B cell (primary cell): ENCODE measurements around the gene MYPOP. TPM values are rescaled to one million over a fixed set of nuclear protein-coding genes. Genes with fewer than 3 reads are reported as not detected.

Source experiments
- ATAC-seq: fragments of 200-7000 bp; cut with Tn5 transposase; one replicate; pipeline ENCODE4 v1.10.0; 2021; ENCODE audit warnings: low read depth, mild to moderate bottlenecking, moderate number of reproducible peaks, moderate library complexity
- CTCF ChIA-PET: fragments of 350-600 bp; sonication (Branson Sonifier 250); formaldehyde crosslinking; loops from one replicate; lab custom pipeline; 2021; ENCODE audit warnings: antibody characterized with exemption, inconsistent platforms; lab: Charles Lee
- POLR2A ChIA-PET: fragments of 350-600 bp; sonication (Branson Sonifier 250); formaldehyde crosslinking; loops from one replicate; lab custom pipeline; 2021; ENCODE audit warnings: antibody characterized with exemption; lab: Charles Lee
- DNase-seq: peaks from one replicate; pipeline ENCODE4 v3.0.0; 2013
- H2AFZ ChIP-seq: 2 replicates; pipeline ENCODE4 v1.6.1; 2012; ENCODE audit warnings: mild to moderate bottlenecking, low read depth, low read length; ENCODE audit not compliant: insufficient read depth, poor library complexity, severe bottlenecking
- H3K27ac ChIP-seq, 2 donors: 1 replicate in 1 of 2; 2 replicates in 1 of 2; pipeline ENCODE4 v1.5.1; 2012 to 2013; ENCODE audit warnings: low read length in 2 of 2, mild to moderate bottlenecking in 2 of 2, moderate library complexity in 1 of 2
- H3K27me3 ChIP-seq, 4 experiments: fragments of 200-600 bp in 1 of 4; sonication (generic) in 1 of 4; replicated peaks in 1 of 4; 1 replicate in 2 of 4; 2 replicates in 2 of 4; pipeline versions ENCODE4 v1.6.1 to v1.7.0; 2013 to 2016; ENCODE audit warnings: low read length in 3 of 4, mild to moderate bottlenecking in 2 of 4, mixed read lengths in 1 of 4, moderate library complexity in 1 of 4; ENCODE audit not compliant: insufficient read depth in 4 of 4, control insufficient read depth in 3 of 4; ENCODE audit errors: control extremely low read depth in 1 of 4
- H3K36me3 ChIP-seq, 2 experiments: replicated peaks in 1 of 2; 1 replicate in 1 of 2; 2 replicates in 1 of 2; pipeline versions ENCODE4 v1.6.1 to v1.7.1; 2013; ENCODE audit warnings: low read length in 1 of 2; ENCODE audit not compliant: insufficient read depth in 2 of 2, control insufficient read depth in 1 of 2; ENCODE audit errors: control extremely low read depth in 1 of 2, extremely low read depth in 1 of 2
- H3K4me1 ChIP-seq, 2 donors: fragments of 200-600 bp in 1 of 2; sonication (generic) in 1 of 2; 1 replicate in 1 of 2; 2 replicates in 1 of 2; pipeline versions ENCODE4 v1.5.1 to v1.6.1; 2013 to 2017; ENCODE audit warnings: low read length in 2 of 2; ENCODE audit not compliant: control insufficient read depth in 2 of 2, insufficient read depth in 2 of 2
- H3K4me2 ChIP-seq: replicated peaks from 2 replicates; pipeline ENCODE3; 2012; ENCODE audit warnings: mild to moderate bottlenecking, low read depth, low read length; ENCODE audit not compliant: poor library complexity, severe bottlenecking
- H3K4me3 ChIP-seq, 5 experiments: fragments of 200-600 bp in 1 of 5; sonication (generic) in 1 of 5; 1 replicate in 3 of 5; 2 replicates in 2 of 5; pipeline versions ENCODE4 v1.5.1 to v1.7.0; 2011 to 2016; ENCODE audit warnings: low read length in 4 of 5, mild to moderate bottlenecking in 4 of 5, low read depth in 2 of 5, control low read depth in 1 of 5, moderate library complexity in 1 of 5; ENCODE audit not compliant: insufficient read depth in 1 of 5; ENCODE audit errors: control extremely low read depth in 1 of 5, extremely low read depth in 1 of 5
- H3K79me2 ChIP-seq: fragments of 200-600 bp; sonication (generic); one replicate; pipeline ENCODE4 v1.6.0; 2016; ENCODE audit warnings: low read length; ENCODE audit not compliant: control insufficient read depth, insufficient read depth
- H3K9ac ChIP-seq: fragments of 200-600 bp; sonication (generic); 2 replicates; pipeline ENCODE4 v1.6.1; 2017; ENCODE audit warnings: mild to moderate bottlenecking, low read length, moderate library complexity
- H3K9me3 ChIP-seq, 3 donors: one replicate each; pipeline versions ENCODE4 v1.6.1 to v1.7.1; 2013; ENCODE audit warnings: low read length in 2 of 3; ENCODE audit not compliant: control insufficient read depth in 2 of 3, insufficient read depth in 1 of 3; ENCODE audit errors: control extremely low read depth in 1 of 3
- H4K20me1 ChIP-seq: 2 replicates; pipeline ENCODE4 v1.6.0; 2012; ENCODE audit warnings: mild to moderate bottlenecking, low read length; ENCODE audit not compliant: insufficient read depth, control insufficient read depth, poor library complexity, severe bottlenecking
- H3K27ac Mint-ChIP-seq: one replicate; pipeline ENCODE4 v1.8.0; 2021; ENCODE audit warnings: mixed read lengths
- H3K27me3 Mint-ChIP-seq: one replicate; pipeline ENCODE4 v1.8.0; 2021; ENCODE audit warnings: mixed read lengths
- H3K4me1 Mint-ChIP-seq: one replicate; pipeline ENCODE4 v1.8.0; 2021; ENCODE audit warnings: mixed read lengths
- H3K4me3 Mint-ChIP-seq: one replicate; pipeline ENCODE4 v1.8.0; 2021; ENCODE audit warnings: mixed read lengths
- H3K9me3 Mint-ChIP-seq: one replicate; pipeline ENCODE4 v1.8.0; 2022; ENCODE audit warnings: mixed read lengths; ENCODE audit not compliant: insufficient read depth
- EZH2 ChIP-seq: IDR thresholded peaks from 2 replicates; pipeline ENCODE4 v1.6.1; 2012; ENCODE audit warnings: borderline replicate concordance, low read depth, mild to moderate bottlenecking, moderate library complexity, low read length; ENCODE audit not compliant: insufficient read depth, poor library complexity, severe bottlenecking
- WGBS: methylation state at CpG from one replicate; pipeline ENCODE4 v1.1.5; 2013; ENCODE audit warnings: missing lambda C conversion rate; ENCODE audit not compliant: insufficient coverage; 5-methylcytosine and 5-hydroxymethylcytosine counted together
- intact Hi-C: fragments of 100-400 bp; cut with micrococcal nuclease; formaldehyde crosslinking; loops from one replicate; pipeline ENCODE4 v1.10.0; 2022
- polyA plus RNA-seq: library from polyadenylated mRNA; depleted of rRNA; stranded (reverse); fragments of >200 nt; gene quantifications from 2 replicates; pipeline ENCODE4 v1.2.3, GENCODE V29; 2012
- total RNA-seq, 2 donors: library from RNA; stranded (reverse); fragments of 120-200 nt in 1 of 2; gene quantifications; 1 replicate in 1 of 2; 2 replicates in 1 of 2; pipeline versions ENCODE4 v1.2.3 to v1.2.4, GENCODE V29; 2013 to 2022
- TF ChIP-seq, protein P1 (sequence below): fragments of 200-600 bp; IDR thresholded peaks from one replicate; pipeline ENCODE4 v1.8.0; 2022; ENCODE audit warnings: antibody characterized with exemption, mild to moderate bottlenecking

MYPOP gene
- total and polyA plus RNA-seq, 2 donors (not counting 1 experiment from before 2014, with no cell fraction given), result 5.7 to 12.1 TPM

DNA sequence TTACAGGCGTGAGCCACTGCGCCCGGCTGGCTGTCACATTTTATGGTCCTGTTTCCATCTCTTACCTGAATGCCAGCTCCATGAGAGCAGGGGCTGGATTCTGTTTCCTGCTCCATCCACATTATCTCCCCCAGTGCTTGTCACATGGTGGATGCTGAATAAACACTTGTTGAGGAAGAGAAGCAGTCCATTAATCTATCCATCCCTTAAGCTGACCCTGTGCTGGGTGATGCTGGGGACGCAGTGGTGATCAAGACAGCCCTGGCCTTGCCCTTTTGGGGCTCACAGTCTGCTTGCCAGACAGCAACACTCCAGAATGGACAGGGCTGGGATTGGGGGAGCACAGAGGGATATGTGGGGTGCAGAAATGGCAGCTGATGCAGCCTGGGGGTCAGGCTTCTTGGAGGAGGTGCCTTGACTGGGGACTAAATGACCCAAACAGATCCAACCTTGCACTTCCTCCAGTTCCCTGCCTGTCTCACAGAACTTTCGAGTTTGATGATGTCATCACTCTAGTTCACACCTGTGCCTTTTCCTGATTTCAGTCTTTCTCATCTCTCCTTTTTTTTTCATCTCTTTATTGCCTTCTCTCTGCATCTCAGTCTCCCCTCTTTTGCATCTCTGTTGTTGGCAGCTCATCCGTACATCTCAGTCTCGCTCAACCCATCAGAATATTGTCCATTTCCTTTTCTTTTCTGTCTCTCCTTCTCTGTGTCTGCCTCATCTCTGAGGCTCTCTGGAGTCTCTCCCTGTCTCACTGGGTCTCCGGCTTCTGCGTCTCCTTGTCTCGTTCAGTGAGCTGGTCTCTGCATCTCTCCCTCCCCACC is 21.1 kb downstream of the MYPOP start:
- peaks cover 25% of the 10 kb centered on the region for H3K27me3 Mint-ChIP-seq
- Histone ChIP-seq H3K4me1 (peaks cover 30 to 39% of the 10 kb centered on the region in 2 donors), H3K4me2 (no peak overlapping the region), H3K27ac (no peak overlapping the region), H3K36me3 (peaks cover 0 to 4% of the 10 kb centered on the region in 2 experiments), H3K9me3 (no peaks in the 10 kb centered on the region), H3K79me2 (peaks cover 29% of the 10 kb centered on the region), H2AFZ (no peak overlapping the region), H4K20me1 (peaks cover 39% of the 10 kb centered on the region), H3K27me3 (peaks cover 0 to 26% (median 10%) of the 10 kb centered on the region in 4 experiments), H3K9ac (no peak overlapping the region), H3K4me3 (no peak overlapping the region)
- ATAC-seq, result no peak
- TF ChIP-seq, protein P1, sequence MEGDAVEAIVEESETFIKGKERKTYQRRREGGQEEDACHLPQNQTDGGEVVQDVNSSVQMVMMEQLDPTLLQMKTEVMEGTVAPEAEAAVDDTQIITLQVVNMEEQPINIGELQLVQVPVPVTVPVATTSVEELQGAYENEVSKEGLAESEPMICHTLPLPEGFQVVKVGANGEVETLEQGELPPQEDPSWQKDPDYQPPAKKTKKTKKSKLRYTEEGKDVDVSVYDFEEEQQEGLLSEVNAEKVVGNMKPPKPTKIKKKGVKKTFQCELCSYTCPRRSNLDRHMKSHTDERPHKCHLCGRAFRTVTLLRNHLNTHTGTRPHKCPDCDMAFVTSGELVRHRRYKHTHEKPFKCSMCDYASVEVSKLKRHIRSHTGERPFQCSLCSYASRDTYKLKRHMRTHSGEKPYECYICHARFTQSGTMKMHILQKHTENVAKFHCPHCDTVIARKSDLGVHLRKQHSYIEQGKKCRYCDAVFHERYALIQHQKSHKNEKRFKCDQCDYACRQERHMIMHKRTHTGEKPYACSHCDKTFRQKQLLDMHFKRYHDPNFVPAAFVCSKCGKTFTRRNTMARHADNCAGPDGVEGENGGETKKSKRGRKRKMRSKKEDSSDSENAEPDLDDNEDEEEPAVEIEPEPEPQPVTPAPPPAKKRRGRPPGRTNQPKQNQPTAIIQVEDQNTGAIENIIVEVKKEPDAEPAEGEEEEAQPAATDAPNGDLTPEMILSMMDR, result no peak
- no peak for TF ChIP-seq EZH2
- DNase-seq, result no peak
- intact Hi-C loops, result no loop called here
- H3K27ac Mint-ChIP-seq, result no peak overlapping the region
- no peaks in the 10 kb centered on the region for H3K9me3 Mint-ChIP-seq
- 92% methylated on average over 10 of the region's 10 CpGs for WGBS
- peaks cover 33% of the 10 kb centered on the region for H3K4me1 Mint-ChIP-seq
- POLR2A ChIA-PET, result interaction anchor here (0.6 to 0.9 kb wide), 2 partner anchors 64 to 114 kb away, joined by 3 to 5 read pairs; partner anchors contain the start of gene CCDC61
- CTCF ChIA-PET, result interaction anchor here (0.6 to 2.9 kb wide), 5 partner anchors 11 to 112 kb away, joined by 4 to 11 read pairs (median 6); partner anchors contain the start of genes FOXA3 and SIX5
- no peak overlapping the region for H3K4me3 Mint-ChIP-seq

DNA sequence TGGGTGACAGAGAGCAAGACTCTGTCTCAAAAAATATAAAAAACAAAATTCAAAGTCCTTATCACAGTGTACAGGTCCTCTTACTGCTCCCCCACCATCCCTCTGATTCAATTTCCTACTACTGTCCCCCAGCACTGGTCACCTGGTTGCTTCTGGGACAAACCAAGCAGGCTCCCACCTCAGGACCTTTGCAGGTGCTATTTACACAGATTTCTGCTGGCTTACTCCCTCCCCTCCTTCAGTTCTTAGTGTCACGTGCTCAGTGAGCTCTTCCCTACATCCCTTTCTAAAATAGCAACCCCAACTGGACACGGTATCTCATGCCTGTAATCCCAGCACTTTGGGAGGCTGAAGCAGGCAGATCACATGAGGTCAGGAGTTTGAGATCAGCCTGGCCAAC is 22.4 kb downstream of the MYPOP start:
- ATAC-seq (no peak), DNase-seq (no peak)
- CTCF ChIA-PET, result interaction anchor here (0.5 to 1.0 kb wide), 3 partner anchors 13 to 21 kb away, joined by 3 to 5 read pairs (median 4); partner anchors contain the start of gene SYMPK
- Histone ChIP-seq H3K4me2 (no peak overlapping the region), H3K27me3 (peaks cover 0 to 36% (median 15%) of the 10 kb centered on the region in 4 experiments), H3K9me3 (no peaks in the 10 kb centered on the region), H3K79me2 (peaks cover 22% of the 10 kb centered on the region), H2AFZ (no peak overlapping the region), H3K4me3 (no peak overlapping the region), H3K36me3 (peaks cover 0 to 4% of the 10 kb centered on the region in 2 experiments), H3K27ac (no peak overlapping the region), H3K9ac (no peak overlapping the region), H4K20me1 (peaks cover 31% of the 10 kb centered on the region), H3K4me1 (peaks cover 28 to 36% of the 10 kb centered on the region in 2 donors)
- TF ChIP-seq, protein P1, result no peak
- TF ChIP-seq EZH2, result no peak
- no peaks in the 10 kb centered on the region for H3K9me3 Mint-ChIP-seq
- 92% methylated on average over 2 of the region's 2 CpGs for WGBS
- H3K4me3 Mint-ChIP-seq, result no peak overlapping the region
- H3K4me1 Mint-ChIP-seq, result peaks cover 30% of the 10 kb centered on the region
- POLR2A ChIA-PET, result no interaction called here
- H3K27me3 Mint-ChIP-seq, result peaks cover 33% of the 10 kb centered on the region
- intact Hi-C loops, result no loop called here
- H3K27ac Mint-ChIP-seq, result no peak overlapping the region
